NCI-H1105 treated with DMSO at 0.1 percent for 48 hours (cell line): ENCODE measurements around the gene EXOSC10.
A peak's percentile ranks its signal among the peaks of the same experiment; 100 is the strongest.
"Not testable (repeated sequence)": the region's sequence is repeated elsewhere in the genome, so short reads cannot be mapped to it uniquely, and the experiment has no call there.

Experiments
- DNase-seq: peaks from one replicate; lab custom pipeline; 2025; lab: John Stamatoyannopoulos, UW

Gene EXOSC10

GRCh38 chr1:11109047-11109760 lies 9.5 kb upstream of the EXOSC10 start:
- DNase-seq, result no peak

- DNase-seq, result no peak
Observed at GRCh38 chr1:11107599-11107998, 7.9 kb upstream of the EXOSC10 start.

- no peak for DNase-seq
Observed at GRCh38 chr1:11105586-11105985, 5.9 kb upstream of the EXOSC10 start.

- no peak for DNase-seq
Observed at GRCh38 chr1:11101347-11101746, 1.7 kb upstream of the EXOSC10 start.

- not testable (repeated sequence) for DNase-seq
Observed at GRCh38 chr1:11100806-11101205, 1.1 kb upstream of the EXOSC10 start.

GRCh38 chr1:11100149-11100493 lies 452 bp upstream of the EXOSC10 start:
- no peak for DNase-seq

- DNase-seq, result no peak
Observed at GRCh38 chr1:11098931-11099309, 749 bp downstream of the EXOSC10 start.

- DNase-seq, result not testable (repeated sequence)
Observed at GRCh38 chr1:11083784-11084183, 15.9 kb downstream of the EXOSC10 start.

GRCh38 chr1:11080931-11081330 lies 18.7 kb downstream of the EXOSC10 start:
- DNase-seq, result no peak

- no peak for DNase-seq
Observed at GRCh38 chr1:11078631-11079030, 21.0 kb downstream of the EXOSC10 start.

- not testable (repeated sequence) for DNase-seq
Observed at GRCh38 chr1:11073398-11073797, 26.3 kb downstream of the EXOSC10 start.

- DNase-seq, result peak; percentile 70
Observed at GRCh38 chr1:11072216-11072917, 27.3 kb downstream of the EXOSC10 start.

- peak; percentile 83 for DNase-seq
Observed at GRCh38 chr1:11071463-11072215, 28.0 kb downstream of the EXOSC10 start.

GRCh38 chr1:11070876-11071275 lies 28.8 kb downstream of the EXOSC10 start:
- DNase-seq, result no peak

- no peak for DNase-seq
Observed at GRCh38 chr1:11068600-11069473, 30.8 kb downstream of the EXOSC10 start.

GRCh38 chr1:11067716-11068599 lies 31.7 kb downstream of the EXOSC10 start:
- no peak for DNase-seq

GRCh38 chr1:11065796-11066195 lies 33.9 kb downstream of the EXOSC10 start:
- DNase-seq, result no peak

GRCh38 chr1:11064942-11065341 lies 34.7 kb downstream of the EXOSC10 start:
- DNase-seq, result no peak

- DNase-seq, result not testable (repeated sequence)
Observed at GRCh38 chr1:11063937-11064537, 35.6 kb downstream of the EXOSC10 start.

GRCh38 chr1:11062965-11063401 lies 36.7 kb downstream of the EXOSC10 start:
- peak; percentile 74 for DNase-seq
